ENCODE data around the gene TMEM115.

DNA sequence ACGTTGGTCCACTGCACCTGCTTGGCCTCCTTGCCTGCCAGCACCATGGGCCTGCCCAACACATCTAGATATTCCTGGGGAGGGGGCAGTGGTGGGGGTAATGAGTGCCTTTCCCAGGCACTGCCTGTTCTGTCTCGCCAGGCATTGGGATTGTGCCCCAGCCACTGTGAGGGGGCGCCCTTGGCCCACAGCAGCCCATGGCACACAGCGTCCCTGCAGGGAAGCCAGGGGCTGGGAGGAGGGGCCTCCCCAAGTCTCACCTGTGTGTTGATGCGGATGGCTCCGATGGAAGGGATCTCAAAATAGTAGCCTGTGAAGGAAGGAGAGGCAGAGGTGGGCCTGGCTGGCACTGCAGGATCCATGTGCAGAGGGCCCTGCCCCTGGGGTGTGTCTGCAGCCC, 18.7 kb upstream of the TMEM115 start:
- TF ChIP-seq CTCF (IDR thresholded peaks at IDR 0.05; ENCODE audit: low read depth, low read length) (0 out of 2 replicates have a peak, but pooled peaks have one; percentile 12), EZH2phosphoT487 (IDR thresholded peaks at IDR 0.05; ENCODE audit: low read depth) (no peak)
